Measurements from ENCODE around the gene ZC3H13. TPM values are rescaled to one million over a fixed set of nuclear protein-coding genes. Genes with fewer than 3 reads are reported as not detected.

The ZC3H13 gene
- total and polyA plus RNA-seq, 2 of the 8 experiments (the other 6 are each of a cell fraction or from before 2014, with no cell fraction given), result 5.1 to 57.8 TPM

- Histone ChIP-seq H3K79me1 (ENCODE audit: low read depth, low read length) (peaks cover 2% of the 10 kb centered on the region; the same call in 1 of the 2 replicates), H3K27ac (ENCODE audit: low read depth, low read length) (no peak overlapping the region), H3K9ac (replicated peaks in 1 of 4; ENCODE audit: extremely low read depth in 1 of 4, low read depth in 3 of 4, low read length in 3 of 4) (no peak overlapping the region), H2BK5ac (ENCODE audit: low read depth, low read length) (no peak overlapping the region), H4K91ac (replicated peaks; ENCODE audit: insufficient read length, low read length) (no peak overlapping the region), H3K4ac (replicated peaks; ENCODE audit: insufficient read length, low read depth, low read length) (no peak overlapping the region), H2BK12ac (ENCODE audit: low read depth, low read length) (no peak overlapping the region), H3K36me3 (ENCODE audit: control insufficient read depth in 2 of 4, insufficient read depth in 4 of 4, low read length in 3 of 4) (peaks cover 0 to 9% (median 2%) of the 10 kb centered on the region in 4 experiments; a peak in 4 of 8 replicates), H3K79me2 (ENCODE audit: control insufficient read depth in 1 of 2, insufficient read depth in 2 of 2, low read length in 2 of 2) (peaks cover 0 to 69% of the 10 kb centered on the region in 2 experiments; a peak in 2 of 4 replicates), H2BK20ac (ENCODE audit: low read length) (no peak overlapping the region), H3K23me2 (ENCODE audit: low read depth, low read length) (no peaks in the 10 kb centered on the region), H4K8ac (ENCODE audit: extremely low read depth, insufficient read depth, low read length) (no peak overlapping the region), H3K9me3 (ENCODE audit: insufficient read depth in 2 of 2, low read depth in 1 of 2, low read length in 1 of 2) (no peaks in the 10 kb centered on the region), H3K27me3 (replicated peaks in 1 of 4; ENCODE audit: control insufficient read depth in 3 of 4, extremely low read depth in 1 of 4, insufficient read depth in 3 of 4, low read length in 3 of 4) (no peaks in the 10 kb centered on the region), H3K4me3 (ENCODE audit: extremely low read depth in 1 of 4, insufficient read depth in 2 of 4, low read depth in 3 of 4, low read length in 4 of 4) (no peak overlapping the region), H4K20me1 (replicated peaks in 1 of 2; ENCODE audit: control insufficient read depth in 1 of 2, insufficient read depth in 2 of 2, low read length in 2 of 2) (peaks cover 2 to 3% of the 10 kb centered on the region in 2 experiments), H2AFZ (ENCODE audit: low read length) (no peak overlapping the region), H2AK5ac (ENCODE audit: low read depth, low read length) (no peak overlapping the region), H3K14ac (ENCODE audit: insufficient read length) (no peak overlapping the region), H3K23ac (ENCODE audit: insufficient read length) (no peak overlapping the region), H4K5ac (ENCODE audit: insufficient read length, low read depth, low read length) (no peak overlapping the region), H2BK15ac (ENCODE audit: low read length) (no peak overlapping the region), H3K56ac (replicated peaks; ENCODE audit: insufficient read length, low read depth, low read length) (no peak overlapping the region), H3K4me1 (replicated peaks in 1 of 4; ENCODE audit: control insufficient read depth in 3 of 4, insufficient read depth in 4 of 4, low read length in 3 of 4) (no peaks in the 10 kb centered on the region), H3K4me2 (ENCODE audit: insufficient read depth in 1 of 2, low read depth in 2 of 2, low read length in 2 of 2) (no peak overlapping the region), H2BK120ac (replicated peaks; ENCODE audit: low read depth, low read length) (no peak overlapping the region), H3K18ac (ENCODE audit: extremely low read depth, low read length) (no peak overlapping the region)
- TF ChIP-seq HDAC2 (IDR thresholded peaks at IDR 0.05; ENCODE audit: borderline replicate concordance in 1 of 2, low read depth in 2 of 2, low read length in 2 of 2) (no peak), TAF1 (IDR thresholded peaks at IDR 0.05; ENCODE audit: low read depth, low read length) (no peak), MAFK (IDR thresholded peaks at IDR 0.05; ENCODE audit: low read depth, low read length) (no peak), EP300 (IDR thresholded peaks at IDR 0.05; ENCODE audit: borderline replicate concordance in 1 of 2, low read depth in 2 of 2, low read length in 2 of 2) (no peak), BRCA1 (IDR thresholded peaks at IDR 0.05; ENCODE audit: low read depth, low read length) (no peak), SRF (IDR thresholded peaks at IDR 0.05; ENCODE audit: low read depth, low read length) (no peak), SIN3A (conservative IDR thresholded peaks at IDR 0.05 in 1 of 2, IDR thresholded peaks at IDR 0.05 in 1 of 2; ENCODE audit: low read depth in 1 of 2, low read length in 2 of 2) (no peak), EGR1 (IDR thresholded peaks at IDR 0.05; ENCODE audit: borderline replicate concordance, low read depth, low read length) (no peak)
- DNase-seq (ENCODE audit: low read depth in 1 of 2, low spot score in 2 of 2) (no peak), FAIRE-seq (no peak)
- ChIA-PET POLR2A (ENCODE audit: partially characterized antibody) (no interaction called here), CTCF (ENCODE audit: partially characterized antibody) (no interaction called here)
Measured at GRCh38 chr13:46032341-46032740, 20.2 kb downstream of the ZC3H13 start.

Measured in H1 (cell line).